Anterior cingulate cortex (tissue), 58 donors: ENCODE results near the gene DNAJC18.
A peak's percentile ranks its signal among the peaks of the same experiment; 100 is the strongest.

Source experiments
- DNase-seq, 58 donors: peaks; one replicate each; lab custom pipeline; 2025; lab: John Stamatoyannopoulos, UW

DNAJC18 gene

GRCh38 chr5:139407517-139407916 lies 31.8 kb downstream of the DNAJC18 start:
- DNase-seq = no peak

GRCh38 chr5:139406963-139407362 lies 32.4 kb downstream of the DNAJC18 start:
- DNase-seq = no peak

- DNase-seq = no peak
Observed at GRCh38 chr5:139404484-139404840, 34.9 kb downstream of the DNAJC18 start.

- peak; percentile 70 to 100 (median 97) for DNase-seq
Observed at GRCh38 chr5:139403787-139404483, 35.4 kb downstream of the DNAJC18 start, which contains the start of gene SPATA24. SPATA24 (minus strand) TSS chr5:139404089; CDS start chr5:139404060, 29 bp downstream.

GRCh38 chr5:139403418-139403786 lies 35.9 kb downstream of the DNAJC18 start:
- DNase-seq = no peak

- DNase-seq = no peak
Observed at GRCh38 chr5:139402561-139403158, 36.7 kb downstream of the DNAJC18 start.

GRCh38 chr5:139401546-139401945 lies 37.8 kb downstream of the DNAJC18 start:
- DNase-seq = no peak

- DNase-seq = no peak
Observed at GRCh38 chr5:139399501-139400121, 39.7 kb downstream of the DNAJC18 start.

GRCh38 chr5:139397921-139398320 lies 41.4 kb downstream of the DNAJC18 start:
- DNase-seq = no peak

- no peak for DNase-seq
Observed at GRCh38 chr5:139396691-139397090, 42.6 kb downstream of the DNAJC18 start.

- no peak for DNase-seq
Observed at GRCh38 chr5:139395844-139396640, 43.3 kb downstream of the DNAJC18 start.

GRCh38 chr5:139394654-139395566 lies 44.4 kb downstream of the DNAJC18 start, which contains the start of gene PROB1:
PROB1 (minus strand) TSS chr5:139395104; CDS start chr5:139395081, 23 bp downstream.
- DNase-seq = no peak

GRCh38 chr5:139394123-139394653 lies 45.1 kb downstream of the DNAJC18 start:
- peak in 5 of 58 donors; percentile 14 to 35 (median 25) for DNase-seq

GRCh38 chr5:139393497-139394122 lies 45.7 kb downstream of the DNAJC18 start:
- no peak for DNase-seq

GRCh38 chr5:139392678-139393496 lies 46.4 kb downstream of the DNAJC18 start:
- DNase-seq = peak in 2 of 58 donors; percentile 9 to 16

GRCh38 chr5:139392324-139392677 lies 47.0 kb downstream of the DNAJC18 start:
- DNase-seq = no peak

- DNase-seq = no peak
Observed at GRCh38 chr5:139391570-139392323, 47.6 kb downstream of the DNAJC18 start.
